Right lung (tissue), 5 donors: ENCODE data around the gene FOXC2. TPM values are rescaled to one million over a fixed set of nuclear protein-coding genes. Genes with fewer than 3 reads are reported as not detected.

Source experiments
- DNase-seq, 2 donors: peaks; one replicate each; pipeline ENCODE4 v3.0.0-alpha.2; 2013
- polyA plus RNA-seq, 5 donors: library from polyadenylated mRNA; unstranded; fragments of 120-200 nt; gene quantifications; one replicate each; pipeline versions ENCODE4 v1.2.1 to v1.2.3, GENCODE V29; 2013; ENCODE audit warnings: inconsistent platforms in 1 of 5, low replicate concordance in 1 of 5; ENCODE audit not compliant: insufficient read length in 5 of 5, insufficient read depth in 1 of 5

The FOXC2 gene
- polyA plus RNA-seq, 5 donors, result 0.31 to 0.95 (median 0.72) TPM

- DNase-seq, result peak; percentile 93 to 94
Measured at GRCh38 chr16:86554917-86555703, 11.5 kb upstream of the FOXC2 start, which contains the start of gene MTHFSD. Gene MTHFSD, minus strand, starts transcription at chr16:86555235. Its CDS starts 51 bp downstream, at chr16:86555184.

GRCh38 chr16:86555704-86556075, 10.9 kb upstream of the FOXC2 start:
- no peak for DNase-seq

GRCh38 chr16:86556576-86556975, 10.1 kb upstream of the FOXC2 start:
- no peak for DNase-seq

- DNase-seq, result no peak
Measured at GRCh38 chr16:86557587-86557986, 9.0 kb upstream of the FOXC2 start.

DNA sequence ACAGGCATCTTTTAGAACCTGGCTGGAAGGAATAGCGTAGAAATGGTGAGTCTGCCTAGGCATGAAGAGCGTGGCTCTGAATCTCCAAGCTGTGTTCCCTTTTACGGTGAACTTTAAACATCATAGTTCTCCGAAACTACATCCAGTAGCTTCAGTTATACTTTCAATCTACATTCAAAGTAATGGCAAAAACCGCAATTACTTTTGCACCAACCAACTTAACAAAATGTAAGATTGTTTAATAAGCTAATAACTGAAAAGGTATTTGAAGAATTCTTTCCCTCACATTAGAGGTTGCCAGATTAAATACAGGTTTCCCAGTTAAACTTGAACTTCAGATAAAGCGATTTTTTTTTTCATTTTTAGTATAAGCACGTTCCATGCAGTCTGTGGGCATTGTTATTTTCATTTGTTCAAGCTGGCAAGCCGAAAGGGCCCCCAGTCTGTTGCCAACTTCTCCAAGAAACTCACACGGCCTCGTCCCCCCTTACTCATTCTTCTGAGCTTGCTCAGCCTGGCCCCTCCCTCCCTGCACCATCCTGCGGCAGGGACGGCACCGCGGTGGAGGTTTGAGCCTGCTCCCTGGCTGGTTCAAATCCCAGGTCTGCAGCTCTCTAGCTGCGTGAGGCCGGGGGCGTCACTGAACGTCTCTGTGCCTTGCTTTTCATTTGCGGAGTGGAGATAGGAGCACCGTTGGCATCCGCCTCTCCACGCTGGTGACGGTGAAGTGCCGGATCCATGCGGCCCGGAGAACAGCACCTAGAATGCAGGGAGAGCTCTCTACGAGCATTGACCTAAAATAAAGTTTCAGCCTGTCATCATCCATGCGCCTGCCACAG, 8.1 kb upstream of the FOXC2 start:
- no peak for DNase-seq

- DNase-seq, result no peak
Measured at GRCh38 chr16:86559802-86560305, 6.8 kb upstream of the FOXC2 start.

GRCh38 chr16:86562356-86562755, 4.3 kb upstream of the FOXC2 start:
- DNase-seq, result no peak

DNA sequence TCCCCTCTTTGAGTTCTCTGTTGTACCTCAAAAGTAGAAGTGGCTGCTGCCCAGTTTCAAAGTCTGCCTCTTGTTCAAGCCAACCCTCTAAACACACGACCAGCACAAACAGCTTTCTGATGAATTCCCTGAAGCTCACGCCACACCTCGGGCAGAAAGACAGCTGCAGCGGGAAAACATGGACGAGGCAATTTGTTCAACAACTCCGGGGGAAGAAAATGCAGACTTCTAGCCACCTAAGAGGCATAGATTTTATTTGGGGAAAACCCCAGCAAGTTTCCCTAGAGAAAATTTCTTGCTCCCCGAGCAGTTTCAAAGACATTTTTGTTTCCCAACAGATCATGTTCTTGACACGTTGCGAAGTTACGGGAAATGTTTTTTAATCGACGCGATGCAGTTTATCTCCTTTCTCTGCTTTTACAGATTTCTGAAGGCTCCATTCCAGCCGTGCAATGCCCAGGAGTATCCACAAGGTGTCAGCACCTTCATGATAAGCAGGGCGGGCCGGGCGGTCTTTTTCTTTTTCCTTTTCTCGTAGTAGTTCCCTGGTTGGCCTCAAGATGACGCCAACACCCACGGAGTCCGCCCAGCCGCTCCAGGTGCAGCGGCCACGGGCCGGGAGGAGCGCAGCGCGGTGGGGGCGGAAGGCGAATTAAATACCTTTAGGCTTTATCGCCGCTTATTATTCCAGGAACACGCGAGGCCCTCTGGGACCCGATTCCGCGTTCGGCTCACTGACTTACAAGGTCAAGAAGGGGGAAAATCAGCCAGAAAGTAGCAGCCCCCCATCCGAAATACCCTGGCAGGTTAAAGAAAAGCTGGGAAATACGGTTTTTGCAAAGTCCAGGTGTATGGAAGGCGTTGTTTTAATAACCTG, 2.9 kb upstream of the FOXC2 start:
- DNase-seq, result peak; percentile 74 to 87

DNA sequence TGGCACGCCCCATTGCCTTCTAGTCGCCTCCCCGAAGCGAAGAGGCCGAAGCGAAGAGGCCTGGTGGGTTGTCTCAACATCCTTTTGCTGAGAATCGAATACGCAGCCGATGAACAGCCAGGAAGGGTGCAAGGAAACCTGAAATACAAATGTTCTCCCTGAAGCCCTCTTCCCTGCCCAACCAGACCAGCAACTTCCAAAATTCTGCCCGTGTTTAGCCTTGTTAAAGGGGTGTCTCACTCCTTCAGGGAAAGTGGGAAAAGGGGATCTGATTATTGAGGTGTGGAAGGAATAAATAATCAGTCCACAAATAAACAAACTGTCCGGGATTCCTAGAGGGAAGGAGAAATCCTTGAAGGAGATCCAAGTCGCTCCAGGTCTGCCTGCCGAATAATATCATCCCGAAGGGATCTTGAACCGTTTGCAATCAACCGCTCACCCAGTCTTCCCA, 1.4 kb upstream of the FOXC2 start:
- DNase-seq, result no peak

DNA sequence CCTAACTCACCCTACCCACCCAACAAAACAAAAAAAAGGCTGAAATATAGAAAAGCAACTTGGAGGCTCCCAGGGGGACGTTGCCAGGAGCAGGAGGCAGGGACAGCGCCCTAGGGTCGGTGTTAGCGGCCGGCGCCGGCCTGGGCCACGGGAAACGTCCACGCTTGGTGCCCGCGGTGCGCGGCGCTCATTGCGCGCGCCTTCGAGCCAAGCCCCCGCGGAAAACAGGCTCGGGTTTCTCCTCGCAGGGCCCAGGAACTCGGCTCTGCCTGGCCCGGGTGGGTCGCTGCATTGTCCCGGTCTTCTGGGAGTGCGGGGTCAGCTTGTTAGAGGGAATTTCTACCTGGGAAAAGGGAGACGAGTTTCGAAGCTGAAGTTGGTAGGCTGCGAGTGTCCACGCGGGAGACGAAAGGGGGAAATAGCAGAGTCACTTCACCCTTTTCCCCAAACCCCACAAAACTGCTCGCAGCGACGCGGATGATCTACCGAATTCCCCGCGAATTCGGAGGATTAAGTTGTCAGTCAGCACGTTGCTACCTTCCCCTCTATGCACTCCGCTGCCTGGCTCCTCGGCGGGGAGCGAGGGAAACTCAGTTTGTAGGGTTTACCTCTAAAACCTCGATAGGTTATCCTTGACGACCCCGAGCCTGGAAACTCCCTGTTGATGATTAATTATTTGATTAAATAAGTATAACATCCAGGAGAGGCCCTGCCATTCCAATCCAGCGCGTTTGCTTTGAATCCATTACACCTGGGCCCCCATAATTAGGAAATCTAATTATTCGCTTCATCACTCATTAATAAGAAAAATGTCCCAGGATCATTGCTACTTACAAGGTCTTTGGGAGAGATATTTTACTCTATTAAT, 751 bp upstream of the FOXC2 start:
- no peak for DNase-seq

DNA sequence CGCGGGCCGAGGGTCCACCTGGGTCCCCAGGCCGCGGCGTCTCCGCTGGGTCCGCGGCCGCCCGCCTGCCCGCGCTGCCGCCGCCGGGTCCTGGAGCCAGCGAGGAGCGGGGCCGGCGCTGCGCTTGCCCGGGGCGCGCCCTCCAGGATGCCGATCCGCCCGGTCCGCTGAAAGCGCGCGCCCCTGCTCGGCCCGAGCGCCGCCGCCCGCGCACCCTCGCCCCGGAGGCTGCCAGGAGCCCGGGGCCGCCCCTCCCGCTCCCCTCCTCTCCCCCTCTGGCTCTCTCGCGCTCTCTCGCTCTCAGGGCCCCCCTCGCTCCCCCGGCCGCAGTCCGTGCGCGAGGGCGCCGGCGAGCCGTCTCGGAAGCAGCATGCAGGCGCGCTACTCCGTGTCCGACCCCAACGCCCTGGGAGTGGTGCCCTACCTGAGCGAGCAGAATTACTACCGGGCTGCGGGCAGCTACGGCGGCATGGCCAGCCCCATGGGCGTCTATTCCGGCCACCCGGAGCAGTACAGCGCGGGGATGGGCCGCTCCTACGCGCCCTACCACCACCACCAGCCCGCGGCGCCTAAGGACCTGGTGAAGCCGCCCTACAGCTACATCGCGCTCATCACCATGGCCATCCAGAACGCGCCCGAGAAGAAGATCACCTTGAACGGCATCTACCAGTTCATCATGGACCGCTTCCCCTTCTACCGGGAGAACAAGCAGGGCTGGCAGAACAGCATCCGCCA, 504 bp downstream of the FOXC2 start:
- DNase-seq, result no peak

DNA sequence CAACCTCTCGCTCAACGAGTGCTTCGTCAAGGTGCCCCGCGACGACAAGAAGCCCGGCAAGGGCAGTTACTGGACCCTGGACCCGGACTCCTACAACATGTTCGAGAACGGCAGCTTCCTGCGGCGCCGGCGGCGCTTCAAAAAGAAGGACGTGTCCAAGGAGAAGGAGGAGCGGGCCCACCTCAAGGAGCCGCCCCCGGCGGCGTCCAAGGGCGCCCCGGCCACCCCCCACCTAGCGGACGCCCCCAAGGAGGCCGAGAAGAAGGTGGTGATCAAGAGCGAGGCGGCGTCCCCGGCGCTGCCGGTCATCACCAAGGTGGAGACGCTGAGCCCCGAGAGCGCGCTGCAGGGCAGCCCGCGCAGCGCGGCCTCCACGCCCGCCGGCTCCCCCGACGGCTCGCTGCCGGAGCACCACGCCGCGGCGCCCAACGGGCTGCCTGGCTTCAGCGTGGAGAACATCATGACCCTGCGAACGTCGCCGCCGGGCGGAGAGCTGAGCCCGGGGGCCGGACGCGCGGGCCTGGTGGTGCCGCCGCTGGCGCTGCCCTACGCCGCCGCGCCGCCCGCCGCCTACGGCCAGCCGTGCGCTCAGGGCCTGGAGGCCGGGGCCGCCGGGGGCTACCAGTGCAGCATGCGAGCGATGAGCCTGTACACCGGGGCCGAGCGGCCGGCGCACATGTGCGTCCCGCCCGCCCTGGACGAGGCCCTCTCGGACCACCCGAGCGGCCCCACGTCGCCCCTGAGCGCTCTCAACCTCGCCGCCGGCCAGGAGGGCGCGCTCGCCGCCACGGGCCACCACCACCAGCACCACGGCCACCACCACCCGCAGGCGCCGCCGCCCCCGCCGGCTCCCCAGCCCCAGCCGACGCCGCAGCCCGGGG, 1.3 kb downstream of the FOXC2 start:
- no peak for DNase-seq

DNA sequence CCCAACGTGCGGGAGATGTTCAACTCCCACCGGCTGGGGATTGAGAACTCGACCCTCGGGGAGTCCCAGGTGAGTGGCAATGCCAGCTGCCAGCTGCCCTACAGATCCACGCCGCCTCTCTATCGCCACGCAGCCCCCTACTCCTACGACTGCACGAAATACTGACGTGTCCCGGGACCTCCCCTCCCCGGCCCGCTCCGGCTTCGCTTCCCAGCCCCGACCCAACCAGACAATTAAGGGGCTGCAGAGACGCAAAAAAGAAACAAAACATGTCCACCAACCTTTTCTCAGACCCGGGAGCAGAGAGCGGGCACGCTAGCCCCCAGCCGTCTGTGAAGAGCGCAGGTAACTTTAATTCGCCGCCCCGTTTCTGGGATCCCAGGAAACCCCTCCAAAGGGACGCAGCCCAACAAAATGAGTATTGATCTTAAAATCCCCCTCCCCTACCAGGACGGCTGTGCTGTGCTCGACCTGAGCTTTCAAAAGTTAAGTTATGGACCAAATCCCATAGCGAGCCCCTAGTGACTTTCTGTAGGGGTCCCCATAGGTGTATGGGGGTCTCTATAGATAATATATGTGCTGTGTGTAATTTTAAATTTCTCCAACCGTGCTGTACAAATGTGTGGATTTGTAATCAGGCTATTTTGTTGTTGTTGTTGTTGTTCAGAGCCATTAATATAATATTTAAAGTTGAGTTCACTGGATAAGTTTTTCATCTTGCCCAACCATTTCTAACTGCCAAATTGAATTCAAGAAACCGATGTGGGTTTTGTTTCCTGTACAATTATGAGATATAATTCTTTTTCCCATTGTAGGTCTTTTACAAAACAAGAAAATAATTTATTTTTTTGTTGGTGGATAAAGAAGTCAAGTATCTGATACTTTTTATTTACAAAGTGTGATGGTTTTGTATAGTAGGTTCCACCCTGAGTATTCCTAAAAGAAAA, 2.3 kb downstream of the FOXC2 start:
- no peak for DNase-seq

DNA sequence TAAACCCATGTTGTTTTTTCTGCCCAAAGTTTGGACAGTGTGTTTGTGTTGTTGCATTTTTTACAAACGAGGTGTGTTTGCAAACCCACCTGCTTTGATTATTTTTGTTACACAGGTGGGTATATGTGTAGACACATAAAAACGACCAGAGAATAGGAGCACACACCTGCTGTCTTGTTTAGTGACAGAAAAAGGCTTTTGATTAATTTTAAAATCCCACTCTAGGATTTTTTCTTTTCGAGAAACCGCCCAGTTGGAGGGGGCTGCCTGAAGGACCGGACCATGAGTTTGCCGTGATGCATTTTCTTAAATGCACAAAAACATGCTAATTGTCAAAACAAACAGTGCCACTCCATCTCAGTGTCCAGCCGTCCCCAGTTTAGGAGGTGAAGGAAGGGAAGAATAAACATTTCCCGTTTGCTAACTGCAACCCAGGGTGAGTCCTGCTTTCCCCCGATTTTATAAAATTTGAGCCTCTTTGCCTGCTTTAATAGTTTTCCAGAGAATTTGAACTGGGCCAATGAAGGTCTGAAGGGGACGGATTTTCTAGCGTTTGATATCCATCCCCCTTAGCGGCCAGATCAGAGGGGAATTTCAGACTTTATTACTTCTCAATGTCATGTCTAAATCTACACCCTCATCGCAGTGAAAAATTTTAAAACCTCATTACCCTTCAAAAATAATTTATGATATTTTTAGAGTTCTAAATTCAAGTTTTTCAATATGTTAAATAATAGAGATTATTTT, 3.2 kb downstream of the FOXC2 start:
- DNase-seq, result no peak

GRCh38 chr16:86570558-86571529, 4.2 kb downstream of the FOXC2 start:
- no peak for DNase-seq

GRCh38 chr16:86571530-86571915, 4.9 kb downstream of the FOXC2 start:
- DNase-seq, result no peak
